Measurements from ENCODE around the gene SH3GL1.
A peak's percentile ranks its signal among the peaks of the same experiment; 100 is the strongest.

The SH3GL1 gene

DNA sequence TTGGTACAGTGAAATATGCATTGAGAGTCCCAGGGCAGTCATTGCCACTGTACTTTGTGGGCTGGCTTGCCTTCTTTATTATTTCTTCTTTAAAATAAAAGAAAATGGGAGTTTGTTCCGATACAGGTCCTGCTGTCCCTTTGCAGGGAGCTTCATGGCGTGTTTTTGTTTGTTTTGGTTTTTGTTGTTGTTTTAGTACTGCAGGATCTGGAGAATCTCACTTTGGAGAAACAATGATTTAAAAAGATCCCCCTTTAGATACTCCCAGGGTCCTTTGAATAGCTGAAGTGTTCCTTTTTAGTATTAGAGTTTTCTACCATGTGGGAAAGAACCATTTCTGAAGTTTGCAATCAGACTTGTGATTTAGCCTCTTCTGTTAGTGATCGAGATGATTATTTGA is 13.2 kb upstream of the SH3GL1 start:
- no peak for DNase-seq (ENCODE audit: low read depth)
- H3K4me3 ChIP-seq (ENCODE audit: low read depth, low read length), result no peak overlapping the region
- TF ChIP-seq CTCF (IDR thresholded peaks at IDR 0.05; ENCODE audit: low read depth, low read length, missing control alignments), result no peak

DNA sequence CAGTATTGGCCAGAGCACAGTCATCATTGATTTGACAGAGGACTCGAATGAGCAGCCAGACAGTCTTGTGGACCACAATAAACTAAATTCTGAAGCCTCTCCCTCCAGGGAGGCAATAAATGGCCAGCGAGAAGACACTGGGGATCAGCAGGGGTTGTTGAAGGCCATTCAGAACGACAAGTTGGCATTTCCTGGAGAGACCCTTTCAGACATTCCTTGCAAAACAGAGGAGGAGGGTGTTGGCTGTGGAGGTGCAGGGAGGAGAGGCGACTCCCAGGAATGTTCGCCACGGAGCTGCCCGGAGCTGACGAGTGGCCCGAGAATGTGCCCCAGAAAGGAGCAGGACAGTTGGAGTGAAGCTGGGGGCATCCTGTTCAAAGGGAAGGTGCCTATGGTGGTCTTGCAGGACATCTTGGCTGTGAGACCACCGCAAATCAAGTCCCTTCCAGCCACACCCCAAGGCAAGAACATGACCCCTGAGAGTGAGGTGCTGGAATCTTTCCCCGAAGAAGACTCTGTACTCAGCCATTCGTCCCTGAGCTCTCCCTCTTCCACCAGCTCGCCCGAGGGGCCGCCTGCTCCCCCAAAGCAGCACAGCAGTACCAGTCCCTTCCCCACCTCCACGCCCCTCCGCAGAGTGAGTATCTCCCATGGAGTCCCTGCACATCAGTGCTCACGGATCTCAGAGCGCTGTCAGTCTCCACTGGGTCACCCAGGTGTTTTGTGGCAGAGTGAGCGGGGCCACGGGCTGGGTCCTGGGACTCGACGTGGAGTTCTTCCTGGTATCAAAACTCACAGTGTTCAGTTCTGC is 9.0 kb upstream of the SH3GL1 start:
- no peak for DNase-seq (ENCODE audit: low read depth)
- no peak overlapping the region for H3K4me3 ChIP-seq (ENCODE audit: low read depth, low read length)
- TF ChIP-seq CTCF (IDR thresholded peaks at IDR 0.05; ENCODE audit: low read depth, low read length, missing control alignments), result no peak

DNA sequence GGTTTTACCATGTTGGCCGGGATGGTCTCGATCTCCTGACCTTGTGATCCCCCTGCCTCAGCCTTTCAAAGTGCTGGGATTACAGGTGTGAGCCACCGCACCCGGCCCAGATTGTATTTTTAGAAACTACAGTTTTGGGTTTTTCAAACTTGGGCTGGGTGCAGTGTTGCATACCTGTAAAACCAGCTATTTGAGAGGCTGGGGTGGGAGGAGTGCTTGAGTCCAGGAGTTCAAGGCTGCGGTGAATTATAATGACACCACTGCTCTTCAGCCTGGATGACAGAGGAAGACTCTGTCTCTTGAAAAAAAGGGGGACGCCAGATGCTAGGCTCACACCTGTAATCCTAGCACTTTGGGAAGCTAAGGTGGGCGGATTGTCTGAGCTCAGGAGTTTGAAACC is 6.3 kb upstream of the SH3GL1 start:
- DNase-seq (ENCODE audit: low read depth), result no peak
- no peak overlapping the region for H3K4me3 ChIP-seq (ENCODE audit: low read depth, low read length)
- no peak for TF ChIP-seq CTCF (IDR thresholded peaks at IDR 0.05; ENCODE audit: low read depth, low read length, missing control alignments)

- no peak for TF ChIP-seq CTCF (IDR thresholded peaks at IDR 0.05; ENCODE audit: low read depth, low read length, missing control alignments)
- no peak overlapping the region for H3K4me3 ChIP-seq (ENCODE audit: low read depth, low read length)
- no peak for DNase-seq (ENCODE audit: low read depth)
Measured at GRCh38 chr19:4405977-4406376, 5.6 kb upstream of the SH3GL1 start.

GRCh38 chr19:4403005-4403761 is 2.8 kb upstream of the SH3GL1 start:
- DNase-seq (ENCODE audit: low read depth), result no peak
- H3K4me3 ChIP-seq (ENCODE audit: low read depth, low read length), result peak overlapping the region; percentile 78
- TF ChIP-seq CTCF (IDR thresholded peaks at IDR 0.05; ENCODE audit: low read depth, low read length, missing control alignments), result no peak

- peak within 1 kb of the TSS; percentile 78 for H3K4me3 ChIP-seq (ENCODE audit: low read depth, low read length)
- peak; percentile 100 for DNase-seq (ENCODE audit: low read depth)
- TF ChIP-seq CTCF (IDR thresholded peaks at IDR 0.05; ENCODE audit: low read depth, low read length, missing control alignments), result no peak
Measured at GRCh38 chr19:4402171-4403004, 2.0 kb upstream of the SH3GL1 start, which contains the start of gene CHAF1A. TSS of gene CHAF1A (plus strand) at chr19:4402640. CDS start at chr19:4402763, 123 bp downstream.
